Activated CD8-positive, alpha-beta memory T cell treated with anti-CD3 and anti-CD28 coated beads for 36 hours (primary cell): ENCODE measurements around the gene LTF. TPM values are rescaled to one million over a fixed set of nuclear protein-coding genes. Genes with fewer than 3 reads are reported as not detected.

ENCODE experiments used
- total RNA-seq, 2 experiments: library from RNA; stranded (reverse); gene quantifications; one replicate each; pipeline ENCODE4 v1.2.3, GENCODE V29; 2021

The LTF gene
- total RNA-seq, 2 experiments from 2014 or later, result not detected

Other genes with a start within 250 kb of the LTF start
- not detected for gene CCR3, start 222.4 kb downstream of the LTF start, total RNA-seq
- gene CCR2, start 110.8 kb downstream of the LTF start, total RNA-seq, result under 1 TPM; 0.34 to 0.42 TPM
- 1 to 10 TPM; 2.6 to 3.1 TPM for gene CCR5, start 94.0 kb downstream of the LTF start, total RNA-seq
- 1 to 10 TPM; 3.0 to 3.6 TPM for gene CCRL2, start 57.6 kb downstream of the LTF start, total RNA-seq
- not detected for gene RTP3, start 33.1 kb upstream of the LTF start, total RNA-seq
- gene LRRC2, start 101.4 kb upstream of the LTF start, total RNA-seq, result not detected
- gene FAM240A, start 147.6 kb upstream of the LTF start, total RNA-seq, result not detected
- under 1 TPM; 0.69 to 0.82 TPM for gene ALS2CL, start 228.8 kb upstream of the LTF start, total RNA-seq
- under 1 TPM; 0.25 to 0.30 TPM for gene TMIE, start 236.5 kb upstream of the LTF start, total RNA-seq